Neural cell (in vitro differentiated cells): ENCODE data around the gene CRX. TPM values are rescaled to one million over a fixed set of nuclear protein-coding genes. Genes with fewer than 3 reads are reported as not detected.
"Not testable (repeated sequence)": the region's sequence is repeated elsewhere in the genome, so short reads cannot be mapped to it uniquely, and the experiment has no call there.

Experiments
- H2AFZ ChIP-seq: fragments of 200-600, 300-800 bp; sonication (generic), shearing (Covaris generic); 2 replicates; pipeline ENCODE4 v1.6.0; 2014; ENCODE audit warnings: low read depth, mild to moderate bottlenecking, antibody characterized with exemption, low read length, moderate library complexity
- H3F3A ChIP-seq: fragments of 200-600 bp; shearing (Covaris generic); 2 replicates; pipeline ENCODE4 v1.6.1; 2016; ENCODE audit warnings: mild to moderate bottlenecking, moderate library complexity, mixed read lengths, antibody characterized with exemption, low read length; ENCODE audit not compliant: insufficient read depth, poor library complexity, severe bottlenecking
- H3K27ac ChIP-seq: fragments of 200-600, 300-800 bp; sonication (generic), shearing (Covaris generic); 2 replicates; pipeline ENCODE4 v1.5.1; 2014; ENCODE audit warnings: mild to moderate bottlenecking, low read length, moderate library complexity
- H3K27me3 ChIP-seq: fragments of 300-800, 200-600 bp; sonication (generic), shearing (Covaris generic); 2 replicates; pipeline ENCODE4 v1.6.0; 2014; ENCODE audit warnings: mild to moderate bottlenecking, low read depth, low read length, moderate library complexity; ENCODE audit not compliant: insufficient read depth
- H3K36me3 ChIP-seq: fragments of 300-800, 200-600 bp; sonication (generic), shearing (Covaris generic); 2 replicates; pipeline ENCODE4 v1.5.1; 2014; ENCODE audit warnings: mild to moderate bottlenecking, antibody characterized with exemption, low read length, moderate library complexity; ENCODE audit not compliant: insufficient read depth
- H3K4me2 ChIP-seq: fragments of 300-800, 200-600 bp; sonication (generic), shearing (Covaris generic); 2 replicates; pipeline ENCODE4 v1.6.0; 2014; ENCODE audit warnings: mild to moderate bottlenecking, low read length
- H3K4me3 ChIP-seq: fragments of 300-800, 200-600 bp; sonication (generic), shearing (Covaris generic); 2 replicates; pipeline ENCODE4 v1.5.1; 2014; ENCODE audit warnings: mild to moderate bottlenecking, low read length, moderate library complexity
- H3K79me2 ChIP-seq: fragments of 200-600 bp; shearing (Covaris generic); replicated peaks from 2 replicates; pipeline ENCODE4 v1.6.0; 2014; ENCODE audit warnings: mild to moderate bottlenecking, low read length, moderate library complexity; ENCODE audit not compliant: insufficient read depth
- H3K9ac ChIP-seq: fragments of 300-800, 200-600 bp; sonication (generic), shearing (Covaris generic); 2 replicates; pipeline ENCODE4 v1.6.1; 2016; ENCODE audit warnings: mild to moderate bottlenecking, low read length, mixed read lengths
- H3K9me2 ChIP-seq: fragments of 200-600 bp; shearing (Covaris generic); 2 replicates; pipeline ENCODE4 v1.6.1; 2016; ENCODE audit warnings: mild to moderate bottlenecking, low read length, mixed read lengths; ENCODE audit not compliant: insufficient read depth
- H3K9me3 ChIP-seq: fragments of 200-600, 300-800 bp; sonication (generic), shearing (Covaris generic); 2 replicates; pipeline ENCODE4 v1.6.1; 2016; ENCODE audit warnings: mild to moderate bottlenecking, mixed run types, low read length, moderate library complexity, mixed read lengths
- H4K20me1 ChIP-seq: fragments of 200-600 bp; shearing (Covaris generic); 2 replicates; pipeline ENCODE4 v1.6.1; 2016; ENCODE audit warnings: mild to moderate bottlenecking, mixed run types; ENCODE audit not compliant: insufficient read depth
- EP300 ChIP-seq: fragments of 450-650 bp; conservative IDR thresholded peaks from 2 replicates; pipeline ENCODE4 v1.6.1; 2014; ENCODE audit warnings: antibody characterized with exemption, mild to moderate bottlenecking, moderate library complexity; ENCODE audit not compliant: poor library complexity, severe bottlenecking
- EZH2 ChIP-seq: fragments of 200-600, 300-800 bp; shearing (Covaris generic), sonication (generic); IDR thresholded peaks from 2 replicates; pipeline ENCODE4 v1.6.1; 2014; ENCODE audit warnings: antibody characterized with exemption, low read length, borderline replicate concordance, mild to moderate bottlenecking; ENCODE audit not compliant: insufficient read depth, poor library complexity, severe bottlenecking
- MXI1 ChIP-seq: fragments of 450-650 bp; conservative IDR thresholded peaks from 2 replicates; pipeline ENCODE4 v1.6.1; 2014; ENCODE audit warnings: antibody characterized with exemption, mild to moderate bottlenecking; ENCODE audit not compliant: poor library complexity, severe bottlenecking
- POLR2AphosphoS5 ChIP-seq: IDR thresholded peaks from 2 replicates; pipeline ENCODE4 v1.6.1; 2012
- RAD21 ChIP-seq: fragments of 450-650 bp; conservative IDR thresholded peaks from 2 replicates; pipeline ENCODE4 v1.6.1; 2014; ENCODE audit warnings: antibody characterized with exemption, mild to moderate bottlenecking, moderate library complexity
- SMC3 ChIP-seq: fragments of 450-650 bp; conservative IDR thresholded peaks from 2 replicates; pipeline ENCODE4 v1.6.1; 2014; ENCODE audit warnings: antibody characterized with exemption, mild to moderate bottlenecking, moderate library complexity; ENCODE audit not compliant: poor library complexity
- TAF1 ChIP-seq: IDR thresholded peaks from 2 replicates; pipeline ENCODE4 v1.6.1; 2012; ENCODE audit warnings: low read depth
- polyA plus RNA-seq: library from polyadenylated mRNA; depleted of rRNA; stranded (reverse); fragments of >200 nt; gene quantifications from 2 replicates; pipeline ENCODE4 v1.2.3, GENCODE V29; 2014
- TF ChIP-seq, protein P1 (sequence below): IDR thresholded peaks from 2 replicates; pipeline ENCODE4 v1.6.1; 2012; ENCODE audit warnings: borderline replicate concordance
- TF ChIP-seq, protein P2 (sequence below): fragments of 450-650 bp; IDR thresholded peaks from 2 replicates; pipeline ENCODE4 v1.5.1; 2014; ENCODE audit warnings: antibody characterized with exemption, mild to moderate bottlenecking, moderate library complexity; ENCODE audit not compliant: poor library complexity, severe bottlenecking

Gene CRX
- polyA plus RNA-seq, 1 donor from 2014 or later: not detected

DNA sequence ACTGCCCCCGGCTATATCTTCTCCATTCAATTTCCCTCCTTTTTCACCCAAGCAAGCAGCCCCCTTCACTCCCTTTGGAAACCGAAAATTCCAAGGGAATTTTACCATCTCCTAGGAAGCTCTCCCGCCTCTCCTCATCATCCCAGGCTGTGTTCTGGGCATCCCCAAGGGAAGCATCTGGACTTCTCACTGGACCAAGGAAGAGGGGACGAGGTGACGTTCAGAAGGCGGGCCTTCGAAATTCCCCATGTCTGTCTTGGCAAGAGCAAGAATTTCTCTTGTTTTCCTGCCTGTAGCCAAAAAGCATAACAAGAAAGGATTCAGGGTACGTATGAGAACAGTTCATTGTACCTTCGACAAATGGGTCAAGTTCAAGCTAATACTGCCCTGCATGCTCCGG, 43.4 kb downstream of the CRX start:
- Histone ChIP-seq H3K9me2 (no peaks in the 10 kb centered on the region), H3K27ac (no peak overlapping the region), H2AFZ (no peak overlapping the region), H3K4me2 (no peak overlapping the region), H3K27me3 (no peaks in the 10 kb centered on the region), H3K36me3 (no peaks in the 10 kb centered on the region), H3F3A (no peaks in the 10 kb centered on the region), H3K9me3 (no peaks in the 10 kb centered on the region), H3K9ac (no peak overlapping the region), H3K79me2 (no peaks in the 10 kb centered on the region), H4K20me1 (no peaks in the 10 kb centered on the region), H3K4me3 (no peak overlapping the region)
- TF ChIP-seq RAD21 (no peak), TAF1 (no peak)
- TF ChIP-seq, protein P1, sequence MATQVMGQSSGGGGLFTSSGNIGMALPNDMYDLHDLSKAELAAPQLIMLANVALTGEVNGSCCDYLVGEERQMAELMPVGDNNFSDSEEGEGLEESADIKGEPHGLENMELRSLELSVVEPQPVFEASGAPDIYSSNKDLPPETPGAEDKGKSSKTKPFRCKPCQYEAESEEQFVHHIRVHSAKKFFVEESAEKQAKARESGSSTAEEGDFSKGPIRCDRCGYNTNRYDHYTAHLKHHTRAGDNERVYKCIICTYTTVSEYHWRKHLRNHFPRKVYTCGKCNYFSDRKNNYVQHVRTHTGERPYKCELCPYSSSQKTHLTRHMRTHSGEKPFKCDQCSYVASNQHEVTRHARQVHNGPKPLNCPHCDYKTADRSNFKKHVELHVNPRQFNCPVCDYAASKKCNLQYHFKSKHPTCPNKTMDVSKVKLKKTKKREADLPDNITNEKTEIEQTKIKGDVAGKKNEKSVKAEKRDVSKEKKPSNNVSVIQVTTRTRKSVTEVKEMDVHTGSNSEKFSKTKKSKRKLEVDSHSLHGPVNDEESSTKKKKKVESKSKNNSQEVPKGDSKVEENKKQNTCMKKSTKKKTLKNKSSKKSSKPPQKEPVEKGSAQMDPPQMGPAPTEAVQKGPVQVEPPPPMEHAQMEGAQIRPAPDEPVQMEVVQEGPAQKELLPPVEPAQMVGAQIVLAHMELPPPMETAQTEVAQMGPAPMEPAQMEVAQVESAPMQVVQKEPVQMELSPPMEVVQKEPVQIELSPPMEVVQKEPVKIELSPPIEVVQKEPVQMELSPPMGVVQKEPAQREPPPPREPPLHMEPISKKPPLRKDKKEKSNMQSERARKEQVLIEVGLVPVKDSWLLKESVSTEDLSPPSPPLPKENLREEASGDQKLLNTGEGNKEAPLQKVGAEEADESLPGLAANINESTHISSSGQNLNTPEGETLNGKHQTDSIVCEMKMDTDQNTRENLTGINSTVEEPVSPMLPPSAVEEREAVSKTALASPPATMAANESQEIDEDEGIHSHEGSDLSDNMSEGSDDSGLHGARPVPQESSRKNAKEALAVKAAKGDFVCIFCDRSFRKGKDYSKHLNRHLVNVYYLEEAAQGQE: no peak

GRCh38 chr19:47878906-47879305, 57.2 kb downstream of the CRX start:
- Histone ChIP-seq H3K36me3 (no peaks in the 10 kb centered on the region), H3K4me2 (no peak overlapping the region), H3K27me3 (no peaks in the 10 kb centered on the region), H2AFZ (no peak overlapping the region), H3K9me2 (no peaks in the 10 kb centered on the region), H3F3A (no peaks in the 10 kb centered on the region), H3K4me3 (no peak overlapping the region), H3K79me2 (no peaks in the 10 kb centered on the region), H3K27ac (no peak overlapping the region), H4K20me1 (no peaks in the 10 kb centered on the region), H3K9ac (no peak overlapping the region), H3K9me3 (no peaks in the 10 kb centered on the region)
- TF ChIP-seq SMC3 (no peak), MXI1 (no peak), POLR2AphosphoS5 (no peak), EZH2 (no peak), EP300 (no peak), RAD21 (no peak), TAF1 (no peak)
- TF ChIP-seq, protein P2, sequence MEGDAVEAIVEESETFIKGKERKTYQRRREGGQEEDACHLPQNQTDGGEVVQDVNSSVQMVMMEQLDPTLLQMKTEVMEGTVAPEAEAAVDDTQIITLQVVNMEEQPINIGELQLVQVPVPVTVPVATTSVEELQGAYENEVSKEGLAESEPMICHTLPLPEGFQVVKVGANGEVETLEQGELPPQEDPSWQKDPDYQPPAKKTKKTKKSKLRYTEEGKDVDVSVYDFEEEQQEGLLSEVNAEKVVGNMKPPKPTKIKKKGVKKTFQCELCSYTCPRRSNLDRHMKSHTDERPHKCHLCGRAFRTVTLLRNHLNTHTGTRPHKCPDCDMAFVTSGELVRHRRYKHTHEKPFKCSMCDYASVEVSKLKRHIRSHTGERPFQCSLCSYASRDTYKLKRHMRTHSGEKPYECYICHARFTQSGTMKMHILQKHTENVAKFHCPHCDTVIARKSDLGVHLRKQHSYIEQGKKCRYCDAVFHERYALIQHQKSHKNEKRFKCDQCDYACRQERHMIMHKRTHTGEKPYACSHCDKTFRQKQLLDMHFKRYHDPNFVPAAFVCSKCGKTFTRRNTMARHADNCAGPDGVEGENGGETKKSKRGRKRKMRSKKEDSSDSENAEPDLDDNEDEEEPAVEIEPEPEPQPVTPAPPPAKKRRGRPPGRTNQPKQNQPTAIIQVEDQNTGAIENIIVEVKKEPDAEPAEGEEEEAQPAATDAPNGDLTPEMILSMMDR: no peak
- TF ChIP-seq, protein P1: no peak

GRCh38 chr19:47879385-47879784, 57.6 kb downstream of the CRX start:
- not testable (repeated sequence) for H3K36me3 ChIP-seq, H3K27me3 ChIP-seq, H3K27ac ChIP-seq, H3K4me2 ChIP-seq, H2AFZ ChIP-seq, H3K4me3 ChIP-seq, H3K79me2 ChIP-seq, H4K20me1 ChIP-seq, H3K9me3 ChIP-seq, H3F3A ChIP-seq, H3K9ac ChIP-seq, H3K9me2 ChIP-seq
